GM19468 (cell line): ENCODE data around the gene PTPN4.

Source experiments
- ATAC-seq: cut with Tn5 transposase; IDR thresholded peaks from one replicate; pipeline ENCODE4 v1.9.1; 2021; ENCODE audit warnings: mild to moderate bottlenecking, moderate library complexity, moderate number of reproducible peaks; ENCODE audit not compliant: unreplicated experiment; ENCODE audit errors: extremely low read depth

The PTPN4 gene

DNA sequence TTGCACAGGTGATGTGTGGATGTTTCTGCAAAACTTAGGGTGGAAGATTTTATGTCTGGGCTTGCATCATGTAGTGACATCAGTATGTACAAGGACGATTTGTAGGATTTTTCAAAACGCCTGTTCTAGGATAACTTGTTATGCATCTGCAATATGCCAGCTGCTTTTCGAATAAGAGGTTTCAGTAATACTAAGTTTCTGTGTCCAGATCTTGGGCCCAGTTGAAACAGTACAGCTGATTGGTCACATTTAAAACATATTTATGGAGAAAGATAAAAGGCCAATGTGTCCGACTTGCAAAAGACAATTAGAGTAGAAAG, 1.2 kb downstream of the PTPN4 start:
- ATAC-seq: no peak

DNA sequence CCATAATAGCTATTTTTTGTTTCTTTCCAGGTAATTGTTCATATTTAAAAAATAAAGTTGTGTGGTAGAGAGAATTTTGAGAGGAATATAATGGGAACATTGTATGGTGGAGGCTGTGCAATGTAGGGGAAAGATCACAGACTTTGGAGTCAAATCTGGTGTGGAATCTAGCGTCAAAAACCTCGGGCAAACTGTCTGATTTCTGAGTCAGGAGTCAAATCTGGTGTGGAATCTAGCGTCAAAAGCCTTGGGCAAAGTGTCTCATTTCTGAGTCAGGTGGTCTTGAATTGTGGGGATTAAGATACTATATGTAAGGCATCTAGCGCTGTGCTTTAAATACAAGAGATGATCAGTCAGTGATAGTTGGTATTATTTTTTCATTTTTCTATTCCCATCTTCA, 5.1 kb downstream of the PTPN4 start:
- no peak for ATAC-seq

DNA sequence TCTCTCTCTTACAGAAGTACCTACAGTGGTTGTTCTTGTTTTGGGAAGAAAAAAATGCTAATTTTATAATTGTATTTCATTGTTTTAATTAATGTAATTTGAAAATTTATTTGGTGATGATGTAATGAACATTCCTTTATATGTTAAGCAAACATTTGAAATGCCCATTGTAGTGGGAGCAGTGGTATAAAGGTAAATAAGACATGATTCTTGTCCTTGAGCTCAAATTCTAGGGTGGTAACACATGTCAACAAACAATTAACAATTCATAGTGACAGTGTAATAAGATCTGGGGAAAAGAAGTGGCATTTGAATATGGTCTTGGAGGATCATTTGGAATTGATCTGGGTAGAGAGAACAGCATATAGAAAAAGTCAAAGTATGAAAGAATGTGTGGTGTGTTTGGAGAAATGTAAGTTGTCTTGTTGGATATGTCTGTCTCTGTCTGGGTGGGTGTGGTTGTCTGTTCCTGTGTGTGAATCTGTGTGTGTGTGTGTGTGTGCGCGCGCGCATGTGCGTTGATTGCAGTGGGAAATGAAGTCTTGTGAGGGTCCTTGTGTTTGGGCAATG, 5.8 kb downstream of the PTPN4 start:
- ATAC-seq: no peak

GRCh38 chr2:119766944-119767343, 7.2 kb downstream of the PTPN4 start:
- no peak for ATAC-seq

GRCh38 chr2:119768742-119769141, 9.0 kb downstream of the PTPN4 start:
- no peak for ATAC-seq

- ATAC-seq: no peak
These were observed 9.9 kb downstream of the PTPN4 start for GRCh38 chr2:119769645-119770044.

DNA sequence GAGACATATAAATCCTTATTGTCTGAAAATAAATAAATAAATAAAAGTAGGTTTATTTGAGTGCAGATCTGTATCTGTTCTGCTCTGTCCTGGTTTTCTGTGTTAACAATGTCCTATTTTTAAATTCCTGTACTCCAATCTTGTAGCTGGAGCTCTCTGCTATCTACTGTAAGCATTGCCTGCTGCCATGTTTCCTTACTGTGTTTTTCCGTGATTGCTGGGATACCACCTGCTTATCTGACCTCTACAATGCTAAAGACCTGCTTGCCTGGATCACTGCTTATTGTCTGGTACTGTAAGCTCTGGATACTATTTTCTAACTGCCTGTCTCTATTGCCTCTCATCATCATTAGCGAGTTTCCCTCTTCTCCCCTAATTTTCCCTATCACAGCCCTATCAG, 11.6 kb downstream of the PTPN4 start:
- ATAC-seq: no peak

DNA sequence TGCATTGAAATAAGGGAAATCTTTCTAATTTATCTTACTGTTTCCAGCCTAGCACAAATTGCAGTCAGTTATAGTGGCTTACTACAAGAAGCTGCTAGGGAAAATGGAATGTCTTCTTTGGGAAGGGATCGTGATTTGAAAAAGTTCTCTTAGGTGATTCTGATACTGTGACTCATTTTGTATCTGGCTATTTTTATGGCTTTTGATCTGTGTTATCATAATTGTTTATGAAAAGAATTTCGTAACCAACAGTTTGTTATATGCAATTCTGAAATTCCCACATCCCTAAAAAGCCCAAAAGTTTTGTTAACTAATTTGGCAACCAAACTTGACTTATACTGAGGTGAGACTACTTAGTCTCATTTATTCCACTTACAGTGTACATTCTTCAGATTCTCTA, 12.4 kb downstream of the PTPN4 start:
- no peak for ATAC-seq

DNA sequence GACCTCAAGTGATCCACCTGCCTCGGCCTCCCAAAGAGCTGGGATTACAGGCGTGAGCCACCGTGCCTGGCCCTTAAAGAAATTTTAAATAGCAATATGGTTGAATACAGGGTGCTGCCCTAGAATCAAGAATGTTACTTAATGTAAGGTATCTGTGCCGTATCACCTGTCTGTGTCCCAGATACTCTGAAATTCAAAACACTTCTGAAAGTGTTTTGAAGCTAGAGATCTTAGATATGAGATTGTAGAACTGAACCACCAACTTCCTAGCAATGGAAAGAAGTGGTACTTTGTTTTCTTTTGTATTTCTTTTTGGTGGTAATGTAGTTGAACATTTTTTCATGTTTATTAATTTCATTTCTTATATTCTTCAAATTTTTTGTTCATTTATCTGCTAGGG, 13.0 kb downstream of the PTPN4 start:
- no peak for ATAC-seq

DNA sequence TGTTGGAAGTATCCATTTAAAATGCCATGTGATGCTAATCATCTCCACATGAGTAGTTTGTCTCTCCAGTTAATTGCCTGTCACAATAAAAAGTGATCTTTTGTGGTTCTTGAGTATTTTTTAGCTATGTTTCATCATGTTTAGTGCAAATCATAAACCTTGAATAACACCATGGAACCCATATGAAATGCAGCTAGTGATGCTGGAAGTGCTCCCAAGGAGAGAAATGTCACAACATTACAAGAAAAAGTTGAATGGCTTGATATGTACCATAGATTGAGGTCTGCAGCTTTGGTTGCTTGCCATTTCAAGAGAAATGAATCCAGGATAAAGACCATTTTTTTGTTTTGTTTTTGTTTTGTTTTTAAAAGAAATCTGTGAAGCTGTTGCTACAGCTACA, 14.3 kb downstream of the PTPN4 start:
- ATAC-seq: no peak

- no peak for ATAC-seq
These were observed 15.4 kb downstream of the PTPN4 start for GRCh38 chr2:119775102-119775501.

DNA sequence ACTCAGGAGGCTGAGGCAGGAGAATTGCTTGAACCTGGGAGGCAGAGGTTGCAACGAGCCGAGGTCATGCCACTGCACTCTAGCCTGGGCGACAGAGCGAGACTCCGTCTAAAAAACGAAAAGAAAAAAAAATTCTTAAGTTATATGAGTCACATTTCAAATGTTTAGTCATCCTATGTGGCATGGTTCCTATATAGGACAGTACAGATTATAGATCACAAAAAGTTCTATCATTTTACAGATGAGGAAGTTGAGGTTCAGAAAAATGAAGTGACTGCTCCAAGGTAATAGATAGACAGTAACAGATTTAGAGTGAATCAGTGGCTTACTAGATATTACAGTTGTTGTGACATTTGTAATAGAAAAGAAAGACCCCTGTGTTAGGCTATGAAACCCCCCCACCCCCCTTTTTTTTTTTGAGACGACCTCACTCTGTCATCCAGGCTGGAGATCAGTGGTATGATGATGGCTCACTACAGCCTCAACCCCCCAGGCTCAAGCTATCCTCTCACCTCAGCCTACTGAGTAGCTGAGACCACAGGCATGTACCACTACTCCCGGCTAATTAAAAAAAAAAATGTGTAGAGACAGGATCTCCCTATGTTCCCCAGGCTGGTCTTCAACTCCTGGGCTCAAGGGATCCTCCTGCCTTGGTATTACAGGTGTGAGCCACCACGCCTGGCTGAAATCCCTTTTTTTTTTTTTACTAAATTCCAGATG, 22.7 kb downstream of the PTPN4 start:
- no peak for ATAC-seq

DNA sequence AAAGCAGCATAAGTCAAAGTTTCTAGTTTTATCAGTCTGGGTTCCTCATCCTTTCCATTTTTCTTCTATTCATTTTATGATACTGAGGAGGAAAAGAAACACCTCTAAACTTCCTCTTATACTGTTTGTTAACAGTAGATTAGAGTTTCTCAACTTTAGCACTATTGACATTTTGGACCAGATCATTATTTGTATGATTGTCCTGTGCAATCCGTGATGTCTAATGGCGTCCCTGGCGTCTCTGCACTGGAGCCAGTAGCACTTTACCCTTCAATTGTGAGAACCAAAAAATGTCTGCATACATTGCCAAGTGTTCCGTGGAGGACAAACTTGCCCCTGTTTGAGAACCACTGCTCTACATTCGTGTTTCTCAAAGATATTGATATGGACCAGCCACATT, 25.2 kb downstream of the PTPN4 start:
- no peak for ATAC-seq

DNA sequence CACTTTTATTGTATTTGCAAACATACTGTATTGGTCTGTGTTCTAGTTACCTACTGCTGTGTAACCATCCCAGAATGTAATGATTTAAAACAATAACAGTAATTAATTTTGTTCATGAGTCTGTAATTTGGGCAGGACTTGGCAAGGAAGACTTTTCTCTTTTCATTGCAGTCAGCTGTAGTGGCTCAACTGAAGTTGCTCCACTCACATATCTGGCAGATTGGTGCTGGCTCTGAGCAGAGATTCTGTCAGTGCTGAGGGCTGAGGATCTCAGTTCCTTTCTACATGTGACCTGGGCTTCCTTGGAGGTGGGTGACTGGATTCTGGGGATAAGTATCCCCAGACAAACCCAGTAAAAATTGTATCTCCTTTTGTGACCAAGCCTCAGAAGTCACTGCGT, 26.6 kb downstream of the PTPN4 start:
- no peak for ATAC-seq

DNA sequence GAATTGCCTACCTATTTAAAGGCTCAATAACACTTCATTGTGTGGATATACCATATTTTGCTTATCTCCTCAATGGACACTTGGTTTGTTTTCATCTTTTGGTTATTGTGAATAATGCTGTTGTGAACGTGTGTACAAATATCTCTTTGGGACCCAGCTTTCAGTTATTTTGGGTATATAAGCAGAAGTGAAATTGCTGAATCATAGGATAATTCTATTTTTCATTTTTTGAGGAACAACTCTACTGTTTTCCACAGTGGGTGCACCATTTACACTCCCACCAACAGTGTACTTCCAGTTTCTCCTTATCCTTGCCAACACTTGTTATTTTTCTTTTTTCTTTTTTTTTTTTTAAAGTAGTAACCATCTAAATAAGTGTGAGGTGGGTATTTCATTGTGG, 29.0 kb downstream of the PTPN4 start:
- no peak for ATAC-seq

GRCh38 chr2:119790466-119790865, 30.7 kb downstream of the PTPN4 start:
- no peak for ATAC-seq

GRCh38 chr2:119792907-119793312, 33.2 kb downstream of the PTPN4 start:
- no peak for ATAC-seq

DNA sequence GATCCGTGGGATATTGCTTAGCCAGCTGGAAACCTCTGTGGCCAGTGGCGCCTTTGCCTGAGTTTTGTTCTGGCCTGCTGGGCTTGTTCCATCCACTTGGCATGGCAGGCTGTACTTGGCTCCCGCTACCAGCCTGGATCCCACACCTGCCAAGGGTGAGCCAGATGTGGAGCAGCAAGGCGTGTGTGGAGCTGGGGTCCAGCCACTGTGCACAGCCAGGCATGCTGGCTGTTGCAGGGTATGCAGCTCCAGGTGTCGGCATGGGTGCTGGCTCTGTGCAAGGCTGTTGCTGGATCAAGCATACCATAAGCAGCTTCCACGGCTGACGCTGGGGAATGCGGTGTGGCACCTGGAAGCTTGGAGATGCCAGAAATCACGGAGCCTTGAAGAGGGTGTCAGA, 34.5 kb downstream of the PTPN4 start:
- ATAC-seq: no peak

DNA sequence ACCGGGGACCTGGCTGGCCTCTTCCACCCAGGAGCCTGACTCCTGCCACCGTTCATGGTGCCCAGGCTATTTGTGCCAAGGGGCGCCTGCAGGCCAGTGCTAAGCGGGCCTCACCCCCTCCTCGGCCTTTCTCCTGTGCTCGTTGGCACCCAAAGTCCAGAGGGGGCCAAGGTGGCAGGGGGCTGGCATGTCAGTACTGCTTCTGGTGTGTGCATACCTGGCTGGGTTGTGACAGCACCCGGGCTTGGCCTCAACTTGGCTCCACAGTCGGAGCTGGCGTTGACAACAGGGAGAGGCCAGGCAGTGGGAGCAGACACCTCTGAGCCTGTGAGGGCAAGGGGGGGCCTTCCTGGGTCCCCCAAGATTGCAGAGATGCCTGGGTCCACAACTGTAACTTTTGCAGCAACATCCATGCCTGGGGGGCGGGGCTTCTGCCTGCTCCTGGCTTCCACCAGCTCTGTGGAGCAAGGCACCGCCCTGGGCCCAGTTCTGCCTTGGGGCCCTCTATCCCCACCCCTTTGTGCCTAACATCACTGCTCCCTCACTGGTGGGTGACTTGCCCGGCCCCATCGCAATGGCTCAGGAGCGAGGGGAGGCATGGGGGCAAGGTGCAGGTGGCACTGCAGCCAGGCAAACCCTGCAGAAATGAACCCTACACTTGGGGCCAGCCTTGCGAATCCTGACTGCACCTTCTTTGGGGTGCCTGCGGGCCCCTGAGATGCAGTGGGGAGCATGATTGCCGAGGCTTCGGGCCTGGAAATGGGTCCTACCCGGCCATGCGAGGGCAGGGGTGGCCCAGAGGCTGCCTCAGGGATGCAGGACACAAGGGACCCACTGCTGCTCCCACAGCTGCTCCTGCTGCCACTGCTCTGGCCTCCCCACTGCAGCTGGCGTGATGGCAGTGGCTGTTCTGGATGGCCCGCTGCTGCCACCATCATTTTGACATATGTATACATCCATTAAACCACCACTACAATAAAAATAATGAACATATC, 35.9 kb downstream of the PTPN4 start:
- ATAC-seq: no peak

- no peak for ATAC-seq
These were observed 40.7 kb downstream of the PTPN4 start for GRCh38 chr2:119800376-119800902.

DNA sequence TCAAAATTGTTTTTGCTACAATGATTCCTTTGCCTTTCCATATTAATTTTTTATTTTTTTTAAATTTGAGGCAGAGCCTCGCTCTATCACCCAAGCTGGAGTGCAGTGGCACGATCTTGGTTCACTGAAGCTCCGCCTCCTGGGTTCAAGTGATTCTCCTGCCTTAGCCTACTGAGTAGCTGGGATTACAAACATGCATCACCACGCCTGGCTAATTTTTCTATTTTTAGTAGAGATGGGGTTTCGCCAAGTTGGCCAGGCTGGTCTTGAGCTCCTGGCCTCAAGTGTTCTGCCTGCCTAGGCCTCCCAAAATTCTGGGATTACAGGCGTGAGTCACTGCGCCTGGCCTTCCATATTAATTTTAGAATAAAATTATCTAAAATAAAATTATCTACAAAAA, 41.3 kb downstream of the PTPN4 start:
- ATAC-seq: no peak
